HepG2 (cell line): ENCODE data around the gene HIGD1A. TPM values are rescaled to one million over a fixed set of nuclear protein-coding genes. Genes with fewer than 3 reads are reported as not detected.

ENCODE experiments used
- ARNT2 ChIP-seq: sonication (generic); formaldehyde crosslinking; IDR thresholded peaks from 2 replicates; pipeline ENCODE4 v1.8.0; 2022; ENCODE audit warnings: mild to moderate bottlenecking, low read depth, missing genetic modification reagents, moderate library complexity
- ETV6 ChIP-seq: sonication (generic); formaldehyde crosslinking; conservative IDR thresholded peaks from 2 replicates; pipeline ENCODE4 v1.4.0; 2020; ENCODE audit warnings: missing genetic modification reagents
- GLMP ChIP-seq: sonication (generic); formaldehyde crosslinking; IDR thresholded peaks from 2 replicates; pipeline ENCODE4 v1.9.0; 2021; ENCODE audit warnings: missing genetic modification reagents, mild to moderate bottlenecking, borderline replicate concordance
- GTF2F1 ChIP-seq: fragments of 150-350 bp; IDR thresholded peaks from 2 replicates; pipeline ENCODE4 v1.6.1; 2014; ENCODE audit warnings: low read length
- HNF4A ChIP-seq: sonication (generic); formaldehyde crosslinking; IDR thresholded peaks from 2 replicates; pipeline ENCODE4 v1.4.0; 2020; ENCODE audit warnings: missing genetic modification reagents
- MYC ChIP-seq: sonication (generic); formaldehyde crosslinking; IDR thresholded peaks from 2 replicates; pipeline ENCODE4 v1.9.0; 2021; ENCODE audit warnings: missing genetic modification reagents, borderline replicate concordance
- NBN ChIP-seq: fragments of 450-650 bp; conservative IDR thresholded peaks from 2 replicates; pipeline ENCODE4 v1.6.1; 2017
- NCOA1 ChIP-seq: sonication (generic); formaldehyde crosslinking; IDR thresholded peaks from 2 replicates; pipeline ENCODE4 v1.9.0; 2021; ENCODE audit warnings: missing genetic modification reagents
- PHF20 ChIP-seq: sonication (generic); formaldehyde crosslinking; IDR thresholded peaks from 2 replicates; pipeline ENCODE4 v1.5.0; 2020; ENCODE audit warnings: mild to moderate bottlenecking, missing genetic modification reagents
- PHF8 ChIP-seq: sonication (generic); formaldehyde crosslinking; IDR thresholded peaks from 2 replicates; pipeline ENCODE4 v1.5.0; 2020; ENCODE audit warnings: missing genetic modification reagents
- ZBTB7A ChIP-seq: sonication (generic); formaldehyde crosslinking; IDR thresholded peaks from 2 replicates; pipeline ENCODE4 v1.8.0; 2022; ENCODE audit warnings: mild to moderate bottlenecking, missing genetic modification reagents
- ZNF124 ChIP-seq: sonication (generic); formaldehyde crosslinking; IDR thresholded peaks from 2 replicates; pipeline ENCODE4 v1.4.0; 2020; ENCODE audit warnings: missing genetic modification reagents
- ZNF138 ChIP-seq: sonication (generic); formaldehyde crosslinking; IDR thresholded peaks from 2 replicates; pipeline ENCODE4 v1.5.0; 2020; ENCODE audit warnings: mild to moderate bottlenecking, low read depth, missing genetic modification reagents
- ZNF451 ChIP-seq: sonication (generic); formaldehyde crosslinking; IDR thresholded peaks from 2 replicates; pipeline ENCODE4 v1.5.0; 2020; ENCODE audit warnings: mild to moderate bottlenecking, missing genetic modification reagents
- ZNF503 ChIP-seq: sonication (generic); formaldehyde crosslinking; IDR thresholded peaks from 2 replicates; pipeline ENCODE4 v1.4.0; 2020; ENCODE audit warnings: missing genetic modification reagents
- ZNF510 ChIP-seq: sonication (generic); formaldehyde crosslinking; IDR thresholded peaks from 2 replicates; pipeline ENCODE4 v1.4.0; 2020; ENCODE audit warnings: low read depth, mild to moderate bottlenecking, missing genetic modification reagents
- ZNF619 ChIP-seq: sonication (generic); formaldehyde crosslinking; IDR thresholded peaks from 2 replicates; pipeline ENCODE4 v1.4.0; 2020; ENCODE audit warnings: mild to moderate bottlenecking, missing genetic modification reagents
- ZSCAN29 ChIP-seq: sonication (generic); formaldehyde crosslinking; conservative IDR thresholded peaks from 2 replicates; pipeline ENCODE4 v1.4.0; 2020; ENCODE audit warnings: mild to moderate bottlenecking, missing genetic modification reagents
- ZSCAN31 ChIP-seq: sonication (generic); formaldehyde crosslinking; IDR thresholded peaks from 2 replicates; pipeline ENCODE4 v1.5.0; 2020; ENCODE audit warnings: low read depth, mild to moderate bottlenecking, missing genetic modification reagents
- ZZZ3 ChIP-seq: sonication (generic); formaldehyde crosslinking; IDR thresholded peaks from 2 replicates; pipeline ENCODE4 v1.4.0; 2020; ENCODE audit warnings: missing genetic modification reagents, mild to moderate bottlenecking, borderline replicate concordance
- polyA plus RNA-seq, 8 experiments: library from polyadenylated mRNA; depleted of rRNA in 3 of 8; stranded (reverse) in 7 of 8; unstranded in 1 of 8; fragments of >200 nt; fragmentation: Illumina TruSeq in 4 of 8; extraction: Trizol in 4 of 8; gene quantifications; 2 replicates each; pipeline versions ENCODE4 v1.2.1 to v1.2.3, GENCODE V29; 2011 to 2016; ENCODE audit warnings: low read depth in 4 of 8, missing spikeins in 1 of 8, mixed read lengths in 1 of 8; ENCODE audit not compliant: insufficient read depth in 1 of 8
- total RNA-seq, 5 experiments: library from RNA; depleted of rRNA; stranded (reverse); fragments of >200 nt; fragmentation: Illumina TruSeq; extraction: Trizol; gene quantifications; 2 replicates each; pipeline ENCODE4 v1.2.3, GENCODE V29; 2016; ENCODE audit warnings: low read depth in 1 of 5
- TF ChIP-seq, protein P1 (sequence below): sonication (generic); formaldehyde crosslinking; IDR thresholded peaks from 2 replicates; pipeline ENCODE4 v1.4.0; 2020; ENCODE audit warnings: low read depth, mild to moderate bottlenecking, missing genetic modification reagents
- TF ChIP-seq, protein P2 (sequence below): sonication (generic); formaldehyde crosslinking; IDR thresholded peaks from 2 replicates; pipeline ENCODE4 v1.4.0; 2020; ENCODE audit warnings: missing genetic modification reagents, borderline replicate concordance
- TF ChIP-seq, protein P3 (sequence below): IDR thresholded peaks from 2 replicates; pipeline ENCODE4 v1.6.1; 2016; ENCODE audit warnings: control low read depth
- TF ChIP-seq, protein P4 (sequence below): sonication (generic); formaldehyde crosslinking; IDR thresholded peaks from 2 replicates; pipeline ENCODE4 v1.4.0; 2020; ENCODE audit warnings: missing genetic modification reagents

Gene HIGD1A
- total and polyA plus RNA-seq, 2 of the 13 experiments (the other 11 are each of a cell fraction or from before 2014, with no cell fraction given) = 222 to 253 TPM

DNA sequence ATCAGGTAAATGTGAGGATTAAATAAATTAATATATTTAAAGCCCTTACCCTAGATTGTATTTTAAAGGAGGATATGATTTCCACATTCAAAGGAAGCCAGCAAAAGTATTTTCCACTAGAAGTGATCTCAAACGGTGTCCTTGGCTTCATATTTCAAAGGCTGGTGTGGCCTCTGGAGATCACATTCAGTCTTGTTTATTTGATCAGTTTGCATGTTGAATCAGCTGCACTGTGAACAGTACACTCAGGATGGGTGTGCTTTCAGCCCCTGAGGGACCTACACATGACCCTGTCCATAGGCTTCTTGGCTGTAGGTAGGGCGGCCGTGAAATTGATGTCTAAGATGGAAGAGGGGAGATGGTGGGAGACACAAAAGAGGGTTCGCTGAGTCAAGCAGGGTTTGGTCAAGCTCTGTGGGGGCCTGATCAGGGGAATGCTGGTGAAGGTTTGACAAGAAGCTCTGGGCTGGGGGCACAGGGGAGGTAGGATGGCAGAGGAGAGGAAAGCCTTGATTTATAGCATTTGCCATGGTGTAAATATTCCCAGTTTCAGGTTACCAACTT, 49.5 kb upstream of the HIGD1A start (continued):
- TF ChIP-seq, protein P1, sequence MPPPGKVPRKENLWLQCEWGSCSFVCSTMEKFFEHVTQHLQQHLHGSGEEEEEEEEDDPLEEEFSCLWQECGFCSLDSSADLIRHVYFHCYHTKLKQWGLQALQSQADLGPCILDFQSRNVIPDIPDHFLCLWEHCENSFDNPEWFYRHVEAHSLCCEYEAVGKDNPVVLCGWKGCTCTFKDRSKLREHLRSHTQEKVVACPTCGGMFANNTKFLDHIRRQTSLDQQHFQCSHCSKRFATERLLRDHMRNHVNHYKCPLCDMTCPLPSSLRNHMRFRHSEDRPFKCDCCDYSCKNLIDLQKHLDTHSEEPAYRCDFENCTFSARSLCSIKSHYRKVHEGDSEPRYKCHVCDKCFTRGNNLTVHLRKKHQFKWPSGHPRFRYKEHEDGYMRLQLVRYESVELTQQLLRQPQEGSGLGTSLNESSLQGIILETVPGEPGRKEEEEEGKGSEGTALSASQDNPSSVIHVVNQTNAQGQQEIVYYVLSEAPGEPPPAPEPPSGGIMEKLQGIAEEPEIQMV (CRISPR knock-in tag) = no peak
- TF ChIP-seq HNF4A (CRISPR knock-in tag) = peak; percentile 97
- TF ChIP-seq, protein P2, sequence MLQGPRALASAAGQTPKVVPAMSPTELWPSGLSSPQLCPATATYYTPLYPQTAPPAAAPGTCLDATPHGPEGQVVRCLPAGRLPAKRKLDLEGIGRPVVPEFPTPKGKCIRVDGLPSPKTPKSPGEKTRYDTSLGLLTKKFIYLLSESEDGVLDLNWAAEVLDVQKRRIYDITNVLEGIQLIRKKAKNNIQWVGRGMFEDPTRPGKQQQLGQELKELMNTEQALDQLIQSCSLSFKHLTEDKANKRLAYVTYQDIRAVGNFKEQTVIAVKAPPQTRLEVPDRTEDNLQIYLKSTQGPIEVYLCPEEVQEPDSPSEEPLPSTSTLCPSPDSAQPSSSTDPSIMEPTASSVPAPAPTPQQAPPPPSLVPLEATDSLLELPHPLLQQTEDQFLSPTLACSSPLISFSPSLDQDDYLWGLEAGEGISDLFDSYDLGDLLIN (CRISPR knock-in tag) = no peak
- TF ChIP-seq PHF20 (CRISPR knock-in tag) = no peak
- no peak for TF ChIP-seq NBN
- no peak for TF ChIP-seq ZSCAN31 (CRISPR knock-in tag)
- TF ChIP-seq ZNF124 (CRISPR knock-in tag) = no peak
- no peak for TF ChIP-seq ZNF619 (CRISPR knock-in tag)
- no peak for TF ChIP-seq MYC (CRISPR knock-in tag)
- no peak for TF ChIP-seq ZNF451 (CRISPR knock-in tag)
- TF ChIP-seq, protein P3, sequence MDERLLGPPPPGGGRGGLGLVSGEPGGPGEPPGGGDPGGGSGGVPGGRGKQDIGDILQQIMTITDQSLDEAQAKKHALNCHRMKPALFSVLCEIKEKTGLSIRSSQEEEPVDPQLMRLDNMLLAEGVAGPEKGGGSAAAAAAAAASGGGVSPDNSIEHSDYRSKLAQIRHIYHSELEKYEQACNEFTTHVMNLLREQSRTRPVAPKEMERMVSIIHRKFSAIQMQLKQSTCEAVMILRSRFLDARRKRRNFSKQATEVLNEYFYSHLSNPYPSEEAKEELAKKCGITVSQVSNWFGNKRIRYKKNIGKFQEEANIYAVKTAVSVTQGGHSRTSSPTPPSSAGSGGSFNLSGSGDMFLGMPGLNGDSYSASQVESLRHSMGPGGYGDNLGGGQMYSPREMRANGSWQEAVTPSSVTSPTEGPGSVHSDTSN (CRISPR knock-in tag) = no peak
- TF ChIP-seq ZNF138 (CRISPR knock-in tag) = no peak
- no peak for TF ChIP-seq PHF8 (CRISPR knock-in tag)
- TF ChIP-seq ETV6 (CRISPR knock-in tag) = no peak
- no peak for TF ChIP-seq ARNT2
- TF ChIP-seq NCOA1 (CRISPR knock-in tag) = peak; percentile 73; the same call in 1 of the 2 replicates
- TF ChIP-seq, protein P4, sequence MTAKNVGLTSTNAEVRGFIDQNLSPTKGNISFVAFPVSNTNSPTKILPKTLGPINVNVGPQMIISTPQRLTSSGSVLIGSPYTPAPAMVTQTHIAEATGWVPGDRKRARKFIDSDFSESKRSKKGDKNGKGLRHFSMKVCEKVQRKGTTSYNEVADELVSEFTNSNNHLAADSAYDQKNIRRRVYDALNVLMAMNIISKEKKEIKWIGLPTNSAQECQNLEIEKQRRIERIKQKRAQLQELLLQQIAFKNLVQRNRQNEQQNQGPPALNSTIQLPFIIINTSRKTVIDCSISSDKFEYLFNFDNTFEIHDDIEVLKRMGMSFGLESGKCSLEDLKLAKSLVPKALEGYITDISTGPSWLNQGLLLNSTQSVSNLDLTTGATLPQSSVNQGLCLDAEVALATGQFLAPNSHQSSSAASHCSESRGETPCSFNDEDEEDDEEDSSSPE (CRISPR knock-in tag) = no peak; the same call in 1 of the 2 replicates
- 0 out of 2 replicates have a peak, but pooled peaks have one; percentile 55 for TF ChIP-seq ZBTB7A
- TF ChIP-seq ZNF503 (CRISPR knock-in tag) = peak; percentile 83; the same call in 1 of the 2 replicates
- TF ChIP-seq ZSCAN29 (CRISPR knock-in tag) = no peak
- TF ChIP-seq GLMP (CRISPR knock-in tag) = no peak
- peak; percentile 40; the same call in 1 of the 2 replicates for TF ChIP-seq ZZZ3
- no peak for TF ChIP-seq GTF2F1
- TF ChIP-seq ZNF510 (CRISPR knock-in tag) = no peak
